SH-SY5Y (cell line): ENCODE results near the gene KLF1.

Source experiments
- GATA2 ChIP-seq: IDR thresholded peaks from 2 replicates; pipeline ENCODE4 v1.6.1; 2011; ENCODE audit warnings: mild to moderate bottlenecking, low read depth, low read length
- GATA3 ChIP-seq: IDR thresholded peaks from 2 replicates; pipeline ENCODE4 v1.6.1; 2011; ENCODE audit warnings: low read depth, mild to moderate bottlenecking, low read length, moderate library complexity

DNA sequence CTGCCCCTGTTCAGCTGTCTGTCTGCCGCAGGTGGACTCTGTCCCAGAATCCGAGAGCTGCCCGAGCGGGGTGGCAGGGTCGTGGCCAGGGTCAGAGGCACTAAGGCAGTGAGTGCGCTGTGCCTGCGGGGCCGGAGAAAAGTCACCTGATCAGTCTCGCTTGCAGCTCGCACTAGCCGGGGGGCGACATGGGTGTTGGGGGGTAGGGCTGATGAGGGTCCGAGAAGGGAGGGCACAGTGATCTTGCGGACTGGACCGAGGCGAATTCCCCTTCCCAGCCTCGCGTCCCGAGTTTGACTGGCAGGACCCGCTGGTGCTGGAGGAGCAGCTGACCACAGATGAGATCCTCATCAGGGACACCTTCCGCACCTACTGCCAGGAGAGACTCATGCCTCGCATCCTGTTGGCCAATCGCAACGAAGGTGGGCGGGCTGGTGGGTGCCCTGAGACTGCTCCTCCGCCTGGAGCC lies 4.6 kb upstream of the KLF1 start:
- TF ChIP-seq GATA3, result no peak
- no peak for TF ChIP-seq GATA2
